Prostate gland (tissue), 2 donors: ENCODE results near the gene GAD1.

Source experiments
- CTCF ChIP-seq, 4 experiments: fragments of 200-600 bp in 2 of 4; fragments of 450-650 bp in 2 of 4; sonication (generic) in 2 of 4; IDR thresholded peaks; 1 replicate in 3 of 4; 2 replicates in 1 of 4; pipeline ENCODE4 v1.5.1; 2016 to 2019; ENCODE audit warnings: antibody characterized with exemption in 4 of 4, mild to moderate bottlenecking in 2 of 4, moderate library complexity in 2 of 4
- POLR2AphosphoS5 ChIP-seq: sonication (generic); formaldehyde crosslinking; IDR thresholded peaks from one replicate; pipeline ENCODE4 v1.6.1; 2017; ENCODE audit warnings: antibody characterized with exemption

DNA sequence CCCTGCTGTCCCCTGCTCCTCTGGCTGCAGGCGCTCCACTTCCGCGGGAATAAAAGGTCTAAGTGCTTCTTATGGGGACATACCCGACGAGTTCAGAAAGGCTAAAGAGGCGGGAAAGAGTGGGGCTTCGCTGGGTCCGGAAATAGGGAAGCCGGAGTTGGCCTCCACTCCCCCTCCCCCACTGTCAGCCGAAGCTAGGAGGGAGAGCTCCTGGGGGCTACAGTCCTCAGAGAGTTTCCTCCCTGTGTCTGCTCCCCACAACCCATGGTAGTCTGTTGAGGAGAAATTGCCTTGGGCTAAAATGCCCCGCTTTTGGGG, 7.2 kb downstream of the GAD1 start:
- TF ChIP-seq POLR2AphosphoS5 (no peak), CTCF (IDR thresholded peaks at IDR 0.05) (no peak)
